H9 (cell line): Measurements from ENCODE around the gene ZDHHC3. TPM values are rescaled to one million over a fixed set of nuclear protein-coding genes. Genes with fewer than 3 reads are reported as not detected.

Experiments used
- DNase-seq: peaks from one replicate; pipeline ENCODE4 v3.0.0-alpha.2; 2017
- H2AFZ ChIP-seq: one replicate; pipeline ENCODE4 v1.6.1; 2013; ENCODE audit warnings: mild to moderate bottlenecking, low read length, control low read depth, moderate library complexity
- H2AK5ac ChIP-seq: 2 replicates; pipeline ENCODE4 v1.6.1; 2013; ENCODE audit warnings: low read length, control low read depth, mixed read lengths; ENCODE audit not compliant: insufficient read length
- H2BK120ac ChIP-seq: one replicate; pipeline ENCODE4 v1.6.1; 2013; ENCODE audit warnings: low read depth, mild to moderate bottlenecking, low read length, control low read depth, inconsistent platforms; ENCODE audit not compliant: poor library complexity, severe bottlenecking
- H2BK12ac ChIP-seq: 2 replicates; pipeline ENCODE4 v1.6.1; 2013; ENCODE audit warnings: low read length, control low read depth, mixed read lengths, low read depth; ENCODE audit not compliant: insufficient read length
- H2BK15ac ChIP-seq: 2 replicates; pipeline ENCODE4 v1.6.1; 2013; ENCODE audit warnings: low read depth, low read length, control low read depth
- H2BK20ac ChIP-seq: one replicate; pipeline ENCODE4 v1.6.1; 2013; ENCODE audit warnings: low read depth, mild to moderate bottlenecking, low read length, control low read depth, inconsistent platforms; ENCODE audit not compliant: poor library complexity, severe bottlenecking
- H2BK5ac ChIP-seq: 2 replicates; pipeline ENCODE4 v1.6.1; 2013; ENCODE audit warnings: low read length, control low read depth, mixed read lengths; ENCODE audit not compliant: insufficient read length
- H3K14ac ChIP-seq: 2 replicates; pipeline ENCODE4 v1.6.1; 2013; ENCODE audit warnings: low read length, control low read depth; ENCODE audit not compliant: insufficient read depth
- H3K18ac ChIP-seq: 2 replicates; pipeline ENCODE4 v1.6.1; 2013; ENCODE audit warnings: low read depth, mild to moderate bottlenecking, mixed read lengths, low read length, control low read depth; ENCODE audit not compliant: insufficient read length
- H3K23ac ChIP-seq: 2 replicates; pipeline ENCODE4 v1.6.1; 2013; ENCODE audit warnings: low read length, control low read depth, mixed read lengths, low read depth; ENCODE audit not compliant: insufficient read length
- H3K23me2 ChIP-seq: 2 replicates; pipeline ENCODE4 v1.6.1; 2013; ENCODE audit warnings: low read depth, mild to moderate bottlenecking, mixed read lengths, low read length, control low read depth; ENCODE audit not compliant: insufficient read length, poor library complexity, severe bottlenecking
- H3K27ac ChIP-seq: 2 replicates; pipeline ENCODE4 v1.5.1; 2013; ENCODE audit warnings: low read length, control low read depth, mixed read lengths, low read depth; ENCODE audit not compliant: insufficient read length
- H3K27me3 ChIP-seq: 2 replicates; pipeline ENCODE4 v1.6.1; 2013; ENCODE audit warnings: low read length, control low read depth, inconsistent platforms; ENCODE audit not compliant: insufficient read depth
- H3K4ac ChIP-seq: 2 replicates; pipeline ENCODE4 v1.6.1; 2013; ENCODE audit warnings: low read depth, mild to moderate bottlenecking, control low read depth, inconsistent platforms, low read length, moderate library complexity
- H3K4me1 ChIP-seq: 2 replicates; pipeline ENCODE4 v1.6.1; 2013; ENCODE audit warnings: low read length, control low read depth, inconsistent platforms; ENCODE audit not compliant: insufficient read depth
- H3K4me2 ChIP-seq: 2 replicates; pipeline ENCODE4 v1.6.1; 2013; ENCODE audit warnings: low read length, control low read depth, mixed read lengths; ENCODE audit not compliant: insufficient read length, insufficient read depth
- H3K56ac ChIP-seq: 2 replicates; pipeline ENCODE4 v1.6.1; 2013; ENCODE audit warnings: low read depth, mild to moderate bottlenecking, mixed read lengths, low read length, control low read depth; ENCODE audit not compliant: insufficient read length
- H3K79me1 ChIP-seq: 2 replicates; pipeline ENCODE4 v1.6.1; 2013; ENCODE audit warnings: low read depth, mild to moderate bottlenecking, moderate library complexity, low read length, control low read depth, inconsistent platforms; ENCODE audit not compliant: insufficient read depth, poor library complexity, severe bottlenecking
- H3K79me2 ChIP-seq: 2 replicates; pipeline ENCODE4 v1.6.1; 2013; ENCODE audit warnings: low read length, control low read depth, inconsistent platforms; ENCODE audit not compliant: insufficient read depth
- H3K9ac ChIP-seq: 2 replicates; pipeline ENCODE4 v1.6.1; 2013; ENCODE audit warnings: low read length, control low read depth, mixed read lengths; ENCODE audit not compliant: insufficient read length; ENCODE audit errors: extremely low read depth
- H3K9me3 ChIP-seq: one replicate; pipeline ENCODE4 v1.6.1; 2013; ENCODE audit warnings: low read depth, low read length, inconsistent platforms; ENCODE audit not compliant: control insufficient read depth
- H3T11ph ChIP-seq: one replicate; pipeline ENCODE4 v1.6.1; 2013; ENCODE audit warnings: mild to moderate bottlenecking, low read length, control low read depth, inconsistent platforms
- H4K20me1 ChIP-seq: one replicate; pipeline ENCODE4 v1.6.1; 2013; ENCODE audit not compliant: control insufficient read depth, insufficient read length, insufficient read depth
- H4K5ac ChIP-seq: 2 replicates; pipeline ENCODE4 v1.6.1; 2013; ENCODE audit warnings: low read depth, mild to moderate bottlenecking, mixed read lengths, low read length, control low read depth; ENCODE audit not compliant: insufficient read length
- H4K8ac ChIP-seq: replicated peaks from 2 replicates; pipeline ENCODE4 v1.6.1; 2013; ENCODE audit warnings: low read length, control low read depth, mixed read lengths, low read depth; ENCODE audit not compliant: insufficient read length
- H4K91ac ChIP-seq: 2 replicates; pipeline ENCODE4 v1.6.1; 2013; ENCODE audit warnings: low read depth, mild to moderate bottlenecking, moderate library complexity, mixed read lengths, low read length, control low read depth; ENCODE audit not compliant: insufficient read length
- H3K27ac Mint-ChIP-seq, 3 experiments: 2 replicates in 2 of 3; 3 replicates in 1 of 3; pipeline ENCODE4 v1.8.0; 2020 to 2021; ENCODE audit warnings: mixed read lengths in 3 of 3, mild to moderate bottlenecking in 1 of 3, moderate library complexity in 1 of 3
- H3K27me3 Mint-ChIP-seq: 2 replicates; pipeline ENCODE4 v1.8.0; 2021; ENCODE audit warnings: low read depth, mild to moderate bottlenecking, moderate library complexity, mixed read lengths
- H3K36me3 Mint-ChIP-seq, 3 experiments: 2 replicates in 2 of 3; 3 replicates in 1 of 3; pipeline ENCODE4 v1.8.0; 2020 to 2021; ENCODE audit warnings: low read depth in 3 of 3, mixed read lengths in 3 of 3; ENCODE audit not compliant: insufficient read depth in 1 of 3
- H3K4me1 Mint-ChIP-seq, 2 experiments: 2 replicates each; pipeline ENCODE4 v1.8.0; 2020; ENCODE audit warnings: mixed read lengths in 2 of 2
- H3K4me3 Mint-ChIP-seq, 2 experiments: 2 replicates in 1 of 2; 3 replicates in 1 of 2; pipeline ENCODE4 v1.8.0; 2020 to 2021; ENCODE audit warnings: mild to moderate bottlenecking in 2 of 2, mixed read lengths in 2 of 2, moderate library complexity in 1 of 2
- H3K9me3 Mint-ChIP-seq, 2 experiments: 2 replicates in 1 of 2; 3 replicates in 1 of 2; pipeline ENCODE4 v1.8.0; 2020; ENCODE audit warnings: mild to moderate bottlenecking in 2 of 2, mixed read lengths in 2 of 2, moderate library complexity in 1 of 2
- CTCF ChIP-seq: fragments of 200-600 bp; sonication (generic); conservative IDR thresholded peaks from 3 replicates; pipeline ENCODE4 v1.8.0; 2021; ENCODE audit warnings: antibody characterized with exemption, mild to moderate bottlenecking
- WGBS: extraction: QIAGEN DNeasy Blood & Tissue Kit; methylation state at CpG from one replicate; pipeline ENCODE4 v1.1.7; 2013; ENCODE audit warnings: missing lambda C conversion rate, low lambda C conversion rate, mixed read lengths; ENCODE audit not compliant: insufficient read length; ENCODE audit errors: extremely low coverage; 5-methylcytosine and 5-hydroxymethylcytosine counted together
- total RNA-seq: library from RNA; stranded (reverse); gene quantifications from 2 replicates; pipeline ENCODE4 v1.2.1, GENCODE V29; 2021

The ZDHHC3 gene
- total RNA-seq, 1 experiment from 2014 or later = 71.3 TPM

DNA sequence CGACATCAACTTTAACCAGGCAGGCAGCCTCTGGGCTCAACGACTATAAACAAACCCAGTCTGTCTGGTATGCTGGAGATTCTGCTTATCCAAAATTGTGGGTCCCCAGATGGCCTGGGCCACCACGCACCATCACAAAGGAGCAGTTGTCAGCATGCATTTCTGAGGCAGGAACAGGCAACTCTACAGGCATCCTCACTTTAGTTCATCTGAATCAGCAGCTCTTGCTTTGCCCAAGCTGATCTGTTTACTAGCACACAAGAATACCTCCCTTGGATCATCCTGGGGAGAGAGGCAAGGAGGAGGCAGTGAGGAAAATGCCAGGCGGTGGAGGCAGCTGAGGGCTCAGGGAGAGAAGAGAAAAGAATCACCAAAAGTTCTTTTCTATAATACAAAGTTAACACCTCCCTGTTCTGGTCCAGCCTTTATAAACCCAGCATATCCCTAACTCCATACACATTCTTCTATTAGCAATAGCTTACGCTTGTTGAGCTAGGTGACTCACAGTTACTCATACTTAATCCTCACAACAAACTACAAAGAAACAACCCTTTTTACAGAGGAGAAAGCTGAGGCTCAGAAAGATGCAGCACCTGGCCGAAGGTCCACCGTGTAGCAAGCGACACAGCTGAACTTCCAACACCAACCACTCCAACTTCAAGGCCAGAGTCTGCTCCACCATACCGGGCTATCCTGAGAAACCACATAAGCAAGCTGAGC lies 33.6 kb downstream of the ZDHHC3 start:
- Mint-ChIP-seq H3K9me3 (no peaks in the 10 kb centered on the region), H3K27me3 (no peaks in the 10 kb centered on the region), H3K27ac (no peak overlapping the region), H3K4me1 (no peaks in the 10 kb centered on the region), H3K36me3 (peaks cover 17 to 67% (median 50%) of the 10 kb centered on the region in 3 experiments; a peak in 6 of 7 replicates), H3K4me3 (no peak overlapping the region)
- no peak overlapping the region for H2AK5ac ChIP-seq
- no peak overlapping the region for H2BK15ac ChIP-seq
- H3K56ac ChIP-seq = no peak overlapping the region
- H2BK20ac ChIP-seq = no peak overlapping the region
- H3T11ph ChIP-seq = no peak overlapping the region
- H4K91ac ChIP-seq = no peak overlapping the region
- H3K27ac ChIP-seq = no peak overlapping the region
- no peak overlapping the region for H2AFZ ChIP-seq
- no peak overlapping the region for H3K23ac ChIP-seq
- TF ChIP-seq CTCF = no peak
- H2BK120ac ChIP-seq = no peak overlapping the region
- no peak overlapping the region for H3K4ac ChIP-seq
- H3K27me3 ChIP-seq = no peaks in the 10 kb centered on the region
- no peak overlapping the region for H4K5ac ChIP-seq
- no peaks in the 10 kb centered on the region for H4K20me1 ChIP-seq
- H3K23me2 ChIP-seq = no peaks in the 10 kb centered on the region
- no peaks in the 10 kb centered on the region for H3K79me1 ChIP-seq
- no peak for DNase-seq
- H4K8ac ChIP-seq = no peak overlapping the region
- no peak overlapping the region for H3K4me2 ChIP-seq
- H3K4me1 ChIP-seq = no peaks in the 10 kb centered on the region
- H3K9ac ChIP-seq = no peak overlapping the region
- no peak overlapping the region for H3K14ac ChIP-seq
- H3K18ac ChIP-seq = no peak overlapping the region
- H3K9me3 ChIP-seq = no peaks in the 10 kb centered on the region
- no peak overlapping the region for H2BK12ac ChIP-seq
- H3K79me2 ChIP-seq = no peaks in the 10 kb centered on the region
- WGBS = no CpG with 5 or more reads among the region's 9 CpGs
- H2BK5ac ChIP-seq = no peak overlapping the region
